HCT116 (cell line): ENCODE results near the gene CCSER1. TPM values are rescaled to one million over a fixed set of nuclear protein-coding genes. Genes with fewer than 3 reads are reported as not detected.

Source experiments
- ATAC-seq: fragments of 200-7000 bp; cut with Tn5 transposase; 2 replicates; pipeline ENCODE4 v1.9.1; 2020; ENCODE audit warnings: mild to moderate bottlenecking, moderate library complexity
- BruUV-seq: library from RNA; stranded (reverse); fragments of 400-500 nt; replicated peaks from 2 replicates; lab custom pipeline; 2021; lab: Mats Ljungman, UMichigan
- CTCF ChIA-PET: fragments of 300-600 bp; sonication (Branson Sonifier 250); formaldehyde crosslinking; loops from one replicate; lab custom pipeline; 2021; ENCODE audit warnings: antibody characterized with exemption; lab: Charles Lee
- POLR2A ChIA-PET: fragments of 300-600, 350-600 bp; sonication (Branson Sonifier 250); formaldehyde crosslinking; loops from one replicate; lab custom pipeline; 2021; ENCODE audit warnings: antibody characterized with exemption; lab: Charles Lee
- RAD21 ChIA-PET, 2 experiments: fragments of 300-600 bp; sonication (Branson Sonifier 250); formaldehyde crosslinking; loops; one replicate each; lab custom pipeline; 2023; ENCODE audit warnings: low total read pairs in 2 of 2; ENCODE audit not compliant: uncharacterized antibody in 2 of 2, unreplicated experiment in 2 of 2, low non-redundant PET in 1 of 2; lab: Charles Lee
- DNase-seq: peaks from one replicate; pipeline ENCODE4 v3.0.0-alpha.2; 2010; ENCODE audit warnings: low read depth, low spot score
- H2AFZ ChIP-seq: fragments of 200-600 bp; shearing (Covaris generic), sonication (generic); 2 replicates; pipeline ENCODE4 v1.6.1; 2017; ENCODE audit warnings: low read depth, mixed run types, mixed read lengths, antibody characterized with exemption, low read length; ENCODE audit not compliant: poor library complexity, severe bottlenecking
- H3K27ac ChIP-seq: 2 replicates; pipeline ENCODE4 v1.5.1; 2012; ENCODE audit warnings: low read depth, low read length
- H3K27me3 ChIP-seq: fragments of 200-600 bp; sonication (generic); 2 replicates; pipeline ENCODE4 v1.6.1; 2016; ENCODE audit warnings: mixed run types, low read length, mixed read lengths; ENCODE audit not compliant: insufficient read depth
- H3K36me3 ChIP-seq, 2 experiments: fragments of 200-500 bp in 1 of 2; fragments of 200-600 bp in 1 of 2; sonication (Bioruptor generic) in 1 of 2; sonication (generic) in 1 of 2; 2 replicates each; pipeline versions ENCODE4 v1.5.1 to v1.6.1; 2014 to 2016; ENCODE audit warnings: low read length in 2 of 2, inconsistent platforms in 1 of 2, mixed read lengths in 1 of 2, mixed run types in 1 of 2; ENCODE audit not compliant: insufficient read depth in 2 of 2, control insufficient read depth in 1 of 2
- H3K4me1 ChIP-seq, 2 experiments: fragments of 200-600 bp in 1 of 2; sonication (generic) in 1 of 2; 2 replicates each; pipeline versions ENCODE4 v1.5.1 to v1.6.1; 2012 to 2017; ENCODE audit warnings: low read length in 2 of 2, inconsistent platforms in 1 of 2, mild to moderate bottlenecking in 1 of 2, mixed read lengths in 1 of 2, mixed run types in 1 of 2, moderate library complexity in 1 of 2; ENCODE audit not compliant: insufficient read depth in 2 of 2, control insufficient read depth in 1 of 2
- H3K4me2 ChIP-seq: fragments of 200-600 bp; sonication (generic); 2 replicates; pipeline ENCODE4 v1.6.1; 2017; ENCODE audit warnings: mixed run types, low read length, mixed read lengths
- H3K4me3 ChIP-seq, 2 experiments: fragments of 200-600 bp in 1 of 2; sonication (generic) in 1 of 2; replicated peaks in 1 of 2; 2 replicates each; pipeline ENCODE4 v1.5.1; 2011 to 2016; ENCODE audit warnings: low read length in 2 of 2, control low read depth in 1 of 2, low read depth in 1 of 2, mild to moderate bottlenecking in 1 of 2, mixed read lengths in 1 of 2, mixed run types in 1 of 2
- H3K79me2 ChIP-seq: fragments of 200-600 bp; sonication (generic); 2 replicates; pipeline ENCODE4 v1.6.1; 2017; ENCODE audit warnings: mild to moderate bottlenecking, mixed run types, low read length, moderate library complexity, mixed read lengths; ENCODE audit not compliant: insufficient read depth
- H3K9ac ChIP-seq: fragments of 200-600 bp; sonication (generic); 2 replicates; pipeline ENCODE4 v1.6.1; 2016; ENCODE audit warnings: low read length, mixed read lengths
- H3K9me2 ChIP-seq: fragments of 200-600 bp; sonication (generic), shearing (Covaris generic); 2 replicates; pipeline ENCODE4 v1.6.1; 2017; ENCODE audit warnings: mixed run types, mild to moderate bottlenecking, moderate library complexity; ENCODE audit not compliant: insufficient read depth
- H3K9me3 ChIP-seq, 2 experiments: fragments of 200-500 bp in 1 of 2; fragments of 200-600 bp in 1 of 2; sonication (Bioruptor generic) in 1 of 2; sonication (generic) in 1 of 2; 2 replicates each; pipeline ENCODE4 v1.6.1; 2014 to 2017; ENCODE audit warnings: low read length in 2 of 2, mixed read lengths in 2 of 2, inconsistent platforms in 1 of 2, low read depth in 1 of 2, mild to moderate bottlenecking in 1 of 2, mixed run types in 1 of 2, moderate library complexity in 1 of 2; ENCODE audit not compliant: control insufficient read depth in 1 of 2, insufficient read depth in 1 of 2
- H4K20me1 ChIP-seq: fragments of 200-600 bp; sonication (generic), shearing (Covaris generic); 2 replicates; pipeline ENCODE4 v1.6.1; 2017; ENCODE audit warnings: mixed run types, mild to moderate bottlenecking, moderate library complexity; ENCODE audit not compliant: insufficient read depth
- CBX3 ChIP-seq: IDR thresholded peaks from 2 replicates; pipeline ENCODE4 v1.6.1; 2012; ENCODE audit warnings: low read depth
- CEBPB ChIP-seq: IDR thresholded peaks from 2 replicates; pipeline ENCODE4 v1.6.1; 2012; ENCODE audit warnings: low read depth
- CTCF ChIP-seq, 3 experiments: fragments of 200-600 bp in 1 of 3; sonication (generic) in 1 of 3; IDR thresholded peaks in 2 of 3; conservative IDR thresholded peaks in 1 of 3; 2 replicates each; pipeline ENCODE4 v1.5.1; 2012 to 2017; ENCODE audit warnings: low read depth in 2 of 3, low read length in 2 of 3, antibody characterized with exemption in 1 of 3, borderline replicate concordance in 1 of 3, control low read depth in 1 of 3, mild to moderate bottlenecking in 1 of 3, mixed read lengths in 1 of 3, mixed run types in 1 of 3, moderate library complexity in 1 of 3; ENCODE audit not compliant: insufficient read depth in 1 of 3
- ELF1 ChIP-seq: IDR thresholded peaks from 2 replicates; pipeline ENCODE4 v1.6.1; 2012; ENCODE audit warnings: low read depth, borderline replicate concordance
- EZH2 ChIP-seq: fragments of 200-600 bp; sonication (generic); IDR thresholded peaks from 2 replicates; pipeline ENCODE4 v1.6.1; 2017; ENCODE audit warnings: antibody characterized with exemption, mixed run types
- EZH2phosphoT487 ChIP-seq: fragments of 200-600 bp; IDR thresholded peaks from 2 replicates; pipeline ENCODE4 v1.6.1; 2018; ENCODE audit warnings: antibody characterized with exemption, borderline replicate concordance
- FOSL1 ChIP-seq: IDR thresholded peaks from 2 replicates; pipeline ENCODE4 v1.6.1; 2012; ENCODE audit warnings: low read depth
- JUND ChIP-seq: IDR thresholded peaks from 2 replicates; pipeline ENCODE4 v1.6.1; 2012
- MAX ChIP-seq: IDR thresholded peaks from 2 replicates; pipeline ENCODE4 v1.6.1; 2012
- POLR2A ChIP-seq: IDR thresholded peaks from 2 replicates; pipeline ENCODE4 v1.7.0; 2011; ENCODE audit warnings: borderline replicate concordance; ENCODE audit not compliant: insufficient read depth, insufficient read length; ENCODE audit errors: extremely low read depth
- POLR2AphosphoS5 ChIP-seq: IDR thresholded peaks from 2 replicates; pipeline ENCODE4 v1.6.1; 2011; ENCODE audit warnings: mild to moderate bottlenecking, low read depth, low read length, moderate library complexity
- RAD21 ChIP-seq: IDR thresholded peaks from 2 replicates; pipeline ENCODE4 v1.6.1; 2012; ENCODE audit warnings: low read depth, mild to moderate bottlenecking
- REST ChIP-seq: IDR thresholded peaks from 2 replicates; pipeline ENCODE4 v1.6.1; 2012; ENCODE audit warnings: low read depth
- SIN3A ChIP-seq: IDR thresholded peaks from 2 replicates; pipeline ENCODE4 v1.6.1; 2012; ENCODE audit warnings: low read depth
- SP1 ChIP-seq: IDR thresholded peaks from 2 replicates; pipeline ENCODE4 v1.6.1; 2012; ENCODE audit warnings: low read depth
- SRF ChIP-seq: IDR thresholded peaks from 2 replicates; pipeline ENCODE4 v1.6.1; 2012; ENCODE audit warnings: low read depth
- TCF7L2 ChIP-seq: IDR thresholded peaks from 2 replicates; pipeline ENCODE4 v1.7.0; 2011; ENCODE audit warnings: borderline replicate concordance, inconsistent platforms; ENCODE audit not compliant: insufficient read depth, insufficient read length; ENCODE audit errors: extremely low read depth
- ZBTB33 ChIP-seq: IDR thresholded peaks from 2 replicates; pipeline ENCODE4 v1.6.1; 2011; ENCODE audit warnings: mild to moderate bottlenecking, low read length, moderate library complexity; ENCODE audit not compliant: insufficient replicate concordance; ENCODE audit errors: extremely low read depth
- ZFX ChIP-seq: fragments of 450-650 bp; IDR thresholded peaks from 2 replicates; pipeline ENCODE4 v1.6.1; 2017
- ZNF274 ChIP-seq: fragments of 200-500 bp; sonication (Bioruptor generic); IDR thresholded peaks from 2 replicates; pipeline ENCODE4 v1.6.1; 2014; ENCODE audit warnings: mild to moderate bottlenecking, low read depth, low read length, inconsistent platforms
- intact Hi-C: fragments of 100-400 bp; cut with micrococcal nuclease; formaldehyde crosslinking; loops from 2 replicates; pipeline ENCODE4 v1.10.0; 2022
- total RNA-seq: library from RNA; stranded (reverse); gene quantifications from one replicate; pipeline ENCODE4 v1.2.1, GENCODE V29; 2021; ENCODE audit not compliant: unreplicated experiment

CCSER1 gene
- total RNA-seq, 1 experiment from 2014 or later = 6.7 TPM

GRCh38 chr4:90215286-90215685, 88.1 kb downstream of the CCSER1 start:
- ATAC-seq = no peak
- Histone ChIP-seq H3K36me3 (no peaks in the 10 kb centered on the region), H3K27ac (no peak overlapping the region), H3K79me2 (no peaks in the 10 kb centered on the region)
- TF ChIP-seq JUND (no peak), POLR2AphosphoS5 (no peak), POLR2A (no peak), MAX (no peak), REST (no peak), EZH2 (no peak), ZBTB33 (no peak), ZNF274 (no peak), FOSL1 (no peak), SP1 (no peak), TCF7L2 (no peak), CEBPB (no peak), ZFX (no peak), RAD21 (no peak), SIN3A (no peak), CBX3 (no peak), SRF (no peak), EZH2phosphoT487 (no peak), CTCF (IDR thresholded peaks at IDR 0.05 in 2 of 3, conservative IDR thresholded peaks at IDR 0.05 in 1 of 3; ENCODE audit: borderline replicate concordance in 1 of 3, insufficient read depth in 1 of 3, low read depth in 2 of 3, low read length in 2 of 3) (no peak), ELF1 (no peak)
- TF ChIP-seq, all 23 proteins: peak for 0
- H3K4me3 ChIP-seq = no peak overlapping the region
- DNase-seq = no peak
- no peaks in the 10 kb centered on the region for H3K27me3 ChIP-seq
- ChIA-PET POLR2A (no interaction called here), RAD21 (no interaction called here), CTCF (no interaction called here)
- H3K4me1 ChIP-seq = peaks cover 0 to 6% of the 10 kb centered on the region in 2 experiments; a peak in 2 of 4 replicates
- H3K9me3 ChIP-seq = no peaks in the 10 kb centered on the region
- H4K20me1 ChIP-seq = no peaks in the 10 kb centered on the region
- H3K4me2 ChIP-seq = no peak overlapping the region
- no peaks in the 10 kb centered on the region for H3K9me2 ChIP-seq
- no TSS peak for BruUV-seq
- H3K9ac ChIP-seq = no peak overlapping the region
- H2AFZ ChIP-seq = no peak overlapping the region
- intact Hi-C loops = no loop called here
